ENCODE measurements around the gene PLGRKT.
A peak's percentile ranks its signal among the peaks of the same experiment; 100 is the strongest.

The PLGRKT gene

DNA sequence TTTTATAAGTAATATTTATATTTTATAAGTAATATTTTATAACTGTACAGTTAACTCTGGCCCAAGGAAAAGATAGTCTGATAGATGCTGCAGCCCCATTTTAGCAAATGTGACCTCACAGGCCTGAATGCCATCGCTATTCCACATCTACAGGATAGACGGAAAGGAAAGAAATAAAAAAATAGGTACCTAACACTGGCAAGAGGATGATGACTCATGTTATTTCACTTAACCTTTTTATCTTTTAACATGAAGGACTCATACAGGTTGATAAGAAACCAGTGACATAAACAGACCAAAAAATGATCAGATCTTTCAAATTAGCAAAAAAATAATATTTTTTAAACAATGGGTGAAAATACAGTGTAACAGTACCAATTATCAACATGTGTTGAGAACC lies 15.3 kb upstream of the PLGRKT start:
- TF ChIP-seq, protein P1, sequence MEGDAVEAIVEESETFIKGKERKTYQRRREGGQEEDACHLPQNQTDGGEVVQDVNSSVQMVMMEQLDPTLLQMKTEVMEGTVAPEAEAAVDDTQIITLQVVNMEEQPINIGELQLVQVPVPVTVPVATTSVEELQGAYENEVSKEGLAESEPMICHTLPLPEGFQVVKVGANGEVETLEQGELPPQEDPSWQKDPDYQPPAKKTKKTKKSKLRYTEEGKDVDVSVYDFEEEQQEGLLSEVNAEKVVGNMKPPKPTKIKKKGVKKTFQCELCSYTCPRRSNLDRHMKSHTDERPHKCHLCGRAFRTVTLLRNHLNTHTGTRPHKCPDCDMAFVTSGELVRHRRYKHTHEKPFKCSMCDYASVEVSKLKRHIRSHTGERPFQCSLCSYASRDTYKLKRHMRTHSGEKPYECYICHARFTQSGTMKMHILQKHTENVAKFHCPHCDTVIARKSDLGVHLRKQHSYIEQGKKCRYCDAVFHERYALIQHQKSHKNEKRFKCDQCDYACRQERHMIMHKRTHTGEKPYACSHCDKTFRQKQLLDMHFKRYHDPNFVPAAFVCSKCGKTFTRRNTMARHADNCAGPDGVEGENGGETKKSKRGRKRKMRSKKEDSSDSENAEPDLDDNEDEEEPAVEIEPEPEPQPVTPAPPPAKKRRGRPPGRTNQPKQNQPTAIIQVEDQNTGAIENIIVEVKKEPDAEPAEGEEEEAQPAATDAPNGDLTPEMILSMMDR (IDR thresholded peaks at IDR 0.05; ENCODE audit: insufficient read depth, low read length, poor library complexity, severe bottlenecking): no peak
- no peak for TF ChIP-seq EZH2phosphoT487 (conservative IDR thresholded peaks at IDR 0.05; ENCODE audit: low read length)
- no peak overlapping the region for H3K4me3 ChIP-seq (ENCODE audit: insufficient read depth, low read length, poor library complexity, severe bottlenecking)
- H2AFZ ChIP-seq (ENCODE audit: low read depth, low read length, severe bottlenecking): no peak overlapping the region
- no peak overlapping the region for H3K9ac ChIP-seq (ENCODE audit: low read length)
- H3K27ac ChIP-seq (ENCODE audit: low read depth, low read length): no peak overlapping the region
- no peaks in the 10 kb centered on the region for H3K36me3 ChIP-seq (ENCODE audit: low read length)
- H3K79me2 ChIP-seq (ENCODE audit: insufficient read depth, low read length): no peaks in the 10 kb centered on the region
- no peak overlapping the region for H3K4me2 ChIP-seq (ENCODE audit: low read depth, low read length, poor library complexity, severe bottlenecking)
- peaks cover 3% of the 10 kb centered on the region; the same call in 1 of the 2 replicates for H3F3A ChIP-seq (ENCODE audit: insufficient read depth)
- H4K20me1 ChIP-seq (ENCODE audit: low read depth, low read length): no peaks in the 10 kb centered on the region
- H3K9me2 ChIP-seq (replicated peaks; ENCODE audit: insufficient read depth, low read length): no peaks in the 10 kb centered on the region
- H3K27me3 ChIP-seq (ENCODE audit: low read length): no peaks in the 10 kb centered on the region
- H3K9me3 ChIP-seq (ENCODE audit: insufficient read depth, low read length): no peaks in the 10 kb centered on the region

DNA sequence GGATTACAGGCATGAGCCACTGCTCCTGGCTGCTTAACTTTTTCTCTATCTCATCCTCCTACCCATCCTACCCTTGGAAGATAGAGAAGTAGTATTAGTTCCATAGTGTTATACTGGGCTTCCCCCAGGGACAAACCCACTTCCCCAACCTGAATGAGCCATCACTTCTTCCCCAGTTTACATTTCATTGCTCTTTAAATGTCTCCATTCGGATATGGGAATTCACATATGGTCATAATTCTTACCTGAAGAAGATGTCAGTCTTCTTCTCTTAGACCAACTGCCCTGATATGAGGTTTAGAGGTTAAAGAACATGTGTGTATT lies 14.5 kb upstream of the PLGRKT start:
- no peak overlapping the region for H3K9ac ChIP-seq (ENCODE audit: low read length)
- no peaks in the 10 kb centered on the region for H4K20me1 ChIP-seq (ENCODE audit: low read depth, low read length)
- no peaks in the 10 kb centered on the region for H3K36me3 ChIP-seq (ENCODE audit: low read length)
- no peak overlapping the region for H2AFZ ChIP-seq (ENCODE audit: low read depth, low read length, severe bottlenecking)
- H3K9me3 ChIP-seq (ENCODE audit: insufficient read depth, low read length): no peaks in the 10 kb centered on the region
- no peak for TF ChIP-seq EZH2phosphoT487 (conservative IDR thresholded peaks at IDR 0.05; ENCODE audit: low read length)
- TF ChIP-seq, protein P1 (IDR thresholded peaks at IDR 0.05; ENCODE audit: insufficient read depth, low read length, poor library complexity, severe bottlenecking): no peak
- H3K9me2 ChIP-seq (replicated peaks; ENCODE audit: insufficient read depth, low read length): no peaks in the 10 kb centered on the region
- H3F3A ChIP-seq (ENCODE audit: insufficient read depth): peaks cover 3% of the 10 kb centered on the region; the same call in 1 of the 2 replicates
- H3K27me3 ChIP-seq (ENCODE audit: low read length): no peaks in the 10 kb centered on the region
- no peak overlapping the region for H3K27ac ChIP-seq (ENCODE audit: low read depth, low read length)
- H3K4me3 ChIP-seq (ENCODE audit: insufficient read depth, low read length, poor library complexity, severe bottlenecking): no peak overlapping the region
- no peak overlapping the region for H3K4me2 ChIP-seq (ENCODE audit: low read depth, low read length, poor library complexity, severe bottlenecking)
- no peaks in the 10 kb centered on the region for H3K79me2 ChIP-seq (ENCODE audit: insufficient read depth, low read length)

DNA sequence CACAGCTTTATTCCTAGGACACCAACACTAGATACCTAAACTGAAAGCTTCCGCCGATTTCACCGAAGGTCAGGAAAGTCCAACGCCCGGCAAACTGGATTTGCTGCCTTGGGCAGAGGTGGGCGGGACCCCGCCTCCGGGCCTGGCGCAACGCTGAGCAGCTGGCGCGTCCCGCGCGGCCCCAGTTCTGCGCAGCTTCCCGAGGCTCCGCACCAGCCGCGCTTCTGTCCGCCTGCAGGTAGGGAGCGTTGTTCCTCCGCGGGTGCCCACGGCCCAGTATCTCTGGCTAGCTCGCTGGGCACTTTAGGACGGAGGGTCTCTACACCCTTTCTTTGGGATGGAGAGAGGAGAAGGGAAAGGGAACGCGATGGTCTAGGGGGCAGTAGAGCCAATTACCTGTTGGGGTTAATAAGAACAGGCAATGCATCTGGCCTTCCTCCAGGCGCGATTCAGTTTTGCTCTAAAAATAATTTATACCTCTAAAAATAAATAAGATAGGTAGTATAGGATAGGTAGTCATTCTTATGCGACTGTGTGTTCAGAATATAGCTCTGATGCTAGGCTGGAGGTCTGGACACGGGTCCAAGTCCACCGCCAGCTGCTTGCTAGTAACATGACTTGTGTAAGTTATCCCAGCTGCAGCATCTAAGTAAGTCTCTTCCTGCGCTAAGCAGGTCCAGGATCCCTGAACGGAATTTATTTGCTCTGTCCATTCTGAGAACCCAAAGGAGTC lies 12.8 kb upstream of the PLGRKT start, which contains the start of gene CD274:
Gene CD274, plus strand, starts transcription at position 184 of the 733 bp plus-strand sequence. CDS start 5,572 bp downstream, outside the sequence.
- Histone ChIP-seq H3K9ac (ENCODE audit: low read length) (peak within 1 kb of the TSS; percentile 33), H3K27ac (ENCODE audit: low read depth, low read length) (no peak within 1 kb of the TSS)
- TF ChIP-seq, protein P1 (IDR thresholded peaks at IDR 0.05; ENCODE audit: insufficient read depth, low read length, poor library complexity, severe bottlenecking): peak; percentile 84
- no peak for TF ChIP-seq EZH2phosphoT487 (conservative IDR thresholded peaks at IDR 0.05; ENCODE audit: low read length)

More for the DNA sequence above, 12.8 kb upstream of the PLGRKT start, which contains the start of gene CD274:
- peak within 1 kb of the TSS; percentile 82 for H3K4me2 ChIP-seq (ENCODE audit: low read depth, low read length, poor library complexity, severe bottlenecking)
- no peaks in the 10 kb centered on the region for H3K27me3 ChIP-seq (ENCODE audit: low read length)
- no peaks in the 10 kb centered on the region for H3K9me2 ChIP-seq (replicated peaks; ENCODE audit: insufficient read depth, low read length)
- no peaks in the 10 kb centered on the region for H4K20me1 ChIP-seq (ENCODE audit: low read depth, low read length)
- no peaks in the 10 kb centered on the region for H3K36me3 ChIP-seq (ENCODE audit: low read length)
- peak within 1 kb of the TSS; percentile 81 for H2AFZ ChIP-seq (ENCODE audit: low read depth, low read length, severe bottlenecking)
- no peaks in the 10 kb centered on the region for H3K79me2 ChIP-seq (ENCODE audit: insufficient read depth, low read length)
- no peaks in the 10 kb centered on the region for H3K9me3 ChIP-seq (ENCODE audit: insufficient read depth, low read length)
- peaks cover 3% of the 10 kb centered on the region; the same call in 1 of the 2 replicates for H3F3A ChIP-seq (ENCODE audit: insufficient read depth)
- peak within 1 kb of the TSS; percentile 65 for H3K4me3 ChIP-seq (ENCODE audit: insufficient read depth, low read length, poor library complexity, severe bottlenecking)
